Stimulated activated naive CD8-positive, alpha-beta T cell treated with anti-CD3 and anti-CD28 coated beads, Interleukin-15, amount 100 ng/mL, for 72 hours (primary cell): ENCODE measurements around the gene DAB2IP.
"Not testable (repeated sequence)": the region's sequence is repeated elsewhere in the genome, so short reads cannot be mapped to it uniquely, and the experiment has no call there.

Experiments
- ATAC-seq: fragments of 150-1000 bp; cut with Tn5 transposase; 2 replicates; pipeline ENCODE4 v1.10.0; 2021; ENCODE audit warnings: mild to moderate bottlenecking, moderate library complexity
- DNase-seq, 2 donors: peaks; one replicate each; pipeline ENCODE4 v3.0.0; 2021 to 2022
- H3K27ac Mint-ChIP-seq, 2 donors: one replicate each; pipeline ENCODE4 v1.8.0; 2022; ENCODE audit warnings: mild to moderate bottlenecking in 2 of 2, mixed read lengths in 2 of 2, moderate library complexity in 2 of 2
- H3K27me3 Mint-ChIP-seq: one replicate; pipeline ENCODE4 v1.8.0; 2022; ENCODE audit warnings: mixed read lengths
- H3K4me1 Mint-ChIP-seq: one replicate; pipeline ENCODE4 v1.8.0; 2022; ENCODE audit warnings: mild to moderate bottlenecking, mixed read lengths
- H3K4me3 Mint-ChIP-seq, 2 donors: one replicate each; pipeline ENCODE4 v1.8.0; 2022; ENCODE audit warnings: mild to moderate bottlenecking in 2 of 2, mixed read lengths in 2 of 2, moderate library complexity in 1 of 2
- H3K9me3 Mint-ChIP-seq, 2 donors: one replicate each; pipeline ENCODE4 v1.8.0; 2022; ENCODE audit warnings: mixed read lengths in 2 of 2

DAB2IP gene

GRCh38 chr9:121738968-121739367, 87.5 kb downstream of the DAB2IP start:
- no peak for DNase-seq
- Mint-ChIP-seq H3K4me1 (peaks cover 6% of the 10 kb centered on the region), H3K27me3 (peaks cover 40% of the 10 kb centered on the region), H3K27ac (no peak overlapping the region), H3K4me3 (no peak overlapping the region), H3K9me3 (no peaks in the 10 kb centered on the region)
- ATAC-seq = no peak

GRCh38 chr9:121739971-121740370, 88.5 kb downstream of the DAB2IP start:
- ATAC-seq = no peak
- H3K9me3 Mint-ChIP-seq = no peaks in the 10 kb centered on the region
- peaks cover 6% of the 10 kb centered on the region for H3K4me1 Mint-ChIP-seq
- no peak for DNase-seq
- no peak overlapping the region for H3K27ac Mint-ChIP-seq
- no peak overlapping the region for H3K4me3 Mint-ChIP-seq
- peaks cover 31% of the 10 kb centered on the region for H3K27me3 Mint-ChIP-seq

DNA sequence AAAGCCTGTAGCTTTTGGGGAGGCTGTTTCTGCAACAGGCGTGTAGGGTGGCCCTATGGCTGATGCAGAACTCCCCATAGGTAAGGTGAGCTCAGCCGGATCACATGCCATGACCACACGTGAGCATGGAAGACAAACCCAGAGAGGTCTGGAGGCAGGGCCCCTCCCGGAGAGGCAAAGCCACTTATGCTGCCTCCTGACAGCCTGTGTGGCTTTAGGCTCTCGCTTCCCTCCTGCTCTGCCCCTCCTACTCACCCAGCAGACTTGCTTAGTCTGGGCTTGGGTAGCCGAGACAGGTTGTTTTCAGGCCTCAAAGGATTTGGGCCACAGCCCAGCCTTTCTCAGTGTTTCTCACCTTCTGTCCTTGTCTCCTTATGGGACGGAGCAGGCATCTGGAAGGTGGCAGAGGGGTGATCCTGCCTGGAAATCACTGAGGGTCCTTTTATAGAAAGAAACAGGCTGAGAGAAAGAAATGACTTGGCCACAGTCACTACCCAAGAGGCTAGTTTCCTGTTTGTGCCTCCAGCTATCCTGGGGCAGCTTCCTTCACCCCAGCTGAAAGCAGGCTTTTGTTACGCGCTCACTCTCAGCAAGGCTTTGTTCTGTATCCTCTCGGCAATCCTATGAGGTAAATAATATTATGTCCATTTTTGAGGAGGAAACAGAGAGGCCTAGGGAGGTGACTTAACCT, 89.9 kb downstream of the DAB2IP start:
- Mint-ChIP-seq H3K4me3 (no peak overlapping the region), H3K27me3 (peaks cover 17% of the 10 kb centered on the region), H3K27ac (no peak overlapping the region), H3K4me1 (peaks cover 6% of the 10 kb centered on the region), H3K9me3 (no peaks in the 10 kb centered on the region)
- ATAC-seq (no peak), DNase-seq (no peak)

DNA sequence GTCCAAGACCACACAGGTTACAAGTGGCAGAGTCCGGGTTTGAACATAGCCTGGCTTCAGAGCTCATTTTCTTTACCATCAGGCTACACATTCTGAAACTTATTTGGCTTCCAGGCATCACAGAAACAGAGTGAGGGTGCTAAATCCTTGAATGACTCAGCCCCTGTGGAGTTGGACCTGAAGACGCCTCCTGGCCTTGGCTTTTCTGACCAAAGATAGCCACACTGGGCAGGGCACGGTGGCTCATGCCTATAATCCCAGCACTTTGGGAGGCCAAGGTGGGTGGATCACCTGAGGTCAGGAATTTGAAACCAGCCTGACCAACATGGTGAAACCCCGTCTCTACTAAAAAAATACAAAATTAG, 90.5 kb downstream of the DAB2IP start:
- not testable (repeated sequence) for H3K4me1 Mint-ChIP-seq, H3K9me3 Mint-ChIP-seq, H3K4me3 Mint-ChIP-seq, H3K27ac Mint-ChIP-seq, ATAC-seq, DNase-seq
- peaks cover 12% of the 10 kb centered on the region for H3K27me3 Mint-ChIP-seq

GRCh38 chr9:121742923-121743322, 91.5 kb downstream of the DAB2IP start:
- ATAC-seq = no peak
- DNase-seq = no peak
- no peak overlapping the region for H3K4me3 Mint-ChIP-seq
- peaks cover 6% of the 10 kb centered on the region for H3K4me1 Mint-ChIP-seq
- no peaks in the 10 kb centered on the region for H3K9me3 Mint-ChIP-seq
- peaks cover 9% of the 10 kb centered on the region for H3K27me3 Mint-ChIP-seq
- no peak overlapping the region for H3K27ac Mint-ChIP-seq

- ATAC-seq (no peak), DNase-seq (no peak)
- Mint-ChIP-seq H3K9me3 (no peaks in the 10 kb centered on the region), H3K4me1 (peaks cover 12% of the 10 kb centered on the region), H3K4me3 (no peak overlapping the region), H3K27me3 (peaks cover 9% of the 10 kb centered on the region), H3K27ac (no peak overlapping the region)
These were observed 92.1 kb downstream of the DAB2IP start for GRCh38 chr9:121743441-121744001.

DNA sequence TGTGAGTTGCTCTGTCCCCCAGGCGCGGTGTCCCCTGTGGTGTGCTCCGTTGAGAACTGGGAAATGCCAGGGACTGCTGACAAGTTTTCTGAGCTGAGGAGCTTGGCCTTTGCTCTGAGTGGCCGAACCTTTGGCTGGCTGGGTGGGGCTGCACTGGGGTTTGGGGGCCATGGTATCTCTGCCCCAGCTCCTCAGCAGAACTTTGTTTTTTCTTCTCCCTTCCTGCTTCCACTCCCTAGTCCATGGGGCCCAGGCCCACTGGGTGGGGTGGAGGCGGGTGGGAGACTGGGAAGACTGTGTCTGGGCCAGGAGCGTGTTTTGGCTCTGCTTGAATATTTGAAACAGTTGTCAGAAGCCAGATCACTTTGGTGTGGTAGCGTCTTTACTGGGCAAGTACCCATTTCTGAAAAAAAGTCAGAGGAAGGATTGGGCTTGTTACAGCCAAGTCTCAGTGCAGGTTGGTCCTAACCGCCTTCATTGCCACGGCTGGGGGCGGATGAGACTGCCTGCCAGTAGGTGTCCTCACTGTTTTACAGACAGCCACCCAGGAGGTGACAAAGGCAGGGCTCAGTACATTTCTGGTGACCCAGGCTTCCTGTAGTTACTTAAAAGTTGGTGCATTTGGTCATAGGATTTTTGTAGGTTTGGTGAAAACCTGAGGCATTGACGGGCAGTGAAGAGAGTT, 92.7 kb downstream of the DAB2IP start:
- Mint-ChIP-seq H3K4me3 (no peak overlapping the region), H3K27ac (no peak overlapping the region), H3K9me3 (no peaks in the 10 kb centered on the region), H3K27me3 (peaks cover 2% of the 10 kb centered on the region), H3K4me1 (peaks cover 18% of the 10 kb centered on the region)
- DNase-seq (peak; percentile 25 to 53), ATAC-seq (peak; percentile 75)

- H3K4me1 Mint-ChIP-seq = peaks cover 18% of the 10 kb centered on the region
- H3K27me3 Mint-ChIP-seq = no peaks in the 10 kb centered on the region
- DNase-seq (no peak), ATAC-seq (no peak)
- no peak overlapping the region for H3K27ac Mint-ChIP-seq
- no peaks in the 10 kb centered on the region for H3K9me3 Mint-ChIP-seq
- H3K4me3 Mint-ChIP-seq = no peak overlapping the region
These were observed 93.4 kb downstream of the DAB2IP start for GRCh38 chr9:121744687-121745395.

- DNase-seq (no peak), ATAC-seq (no peak)
- Mint-ChIP-seq H3K4me3 (no peak overlapping the region), H3K4me1 (peaks cover 18% of the 10 kb centered on the region), H3K27ac (no peak overlapping the region), H3K27me3 (no peaks in the 10 kb centered on the region), H3K9me3 (no peaks in the 10 kb centered on the region)
These were observed 93.9 kb downstream of the DAB2IP start for GRCh38 chr9:121745396-121745695.

DNA sequence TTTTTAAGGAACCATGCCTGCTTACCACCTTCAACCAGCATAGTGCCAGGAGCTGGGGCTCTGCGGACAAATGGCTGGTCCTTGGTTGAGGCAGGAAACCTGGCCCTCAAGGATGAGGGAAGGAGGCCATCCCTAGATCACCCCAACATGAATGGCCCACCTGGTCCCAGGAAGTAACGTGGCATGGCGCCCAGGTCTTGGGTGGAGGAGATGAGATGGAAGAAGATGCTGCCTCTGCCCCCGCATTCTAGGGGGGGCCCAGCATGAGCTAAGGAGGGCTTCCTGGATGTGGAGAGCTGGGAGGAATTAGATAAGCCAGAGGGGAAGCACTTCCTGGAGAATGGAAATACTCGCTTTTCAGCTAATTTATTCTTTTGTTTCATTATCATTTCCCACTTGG, 95.0 kb downstream of the DAB2IP start:
- Mint-ChIP-seq H3K27me3 (no peaks in the 10 kb centered on the region), H3K4me3 (no peak overlapping the region), H3K9me3 (no peaks in the 10 kb centered on the region), H3K27ac (peak overlapping the region in 1 of 2 donors; percentile 38), H3K4me1 (peaks cover 18% of the 10 kb centered on the region)
- no peak for DNase-seq
- ATAC-seq = no peak

- H3K27ac Mint-ChIP-seq = peak overlapping the region in 1 of 2 donors; percentile 77
- no peak for DNase-seq
- ATAC-seq = no peak
- no peaks in the 10 kb centered on the region for H3K27me3 Mint-ChIP-seq
- no peaks in the 10 kb centered on the region for H3K9me3 Mint-ChIP-seq
- H3K4me3 Mint-ChIP-seq = no peak overlapping the region
- H3K4me1 Mint-ChIP-seq = peaks cover 18% of the 10 kb centered on the region
These were observed 95.4 kb downstream of the DAB2IP start for GRCh38 chr9:121746866-121747265.

GRCh38 chr9:121748074-121748473, 96.6 kb downstream of the DAB2IP start:
- peak; percentile 75 for ATAC-seq

GRCh38 chr9:121748727-121749423, 97.4 kb downstream of the DAB2IP start:
- no peak overlapping the region for H3K4me3 Mint-ChIP-seq
- DNase-seq = no peak
- H3K27me3 Mint-ChIP-seq = no peaks in the 10 kb centered on the region
- H3K4me1 Mint-ChIP-seq = peaks cover 18% of the 10 kb centered on the region
- peak; percentile 19 for ATAC-seq
- H3K27ac Mint-ChIP-seq = peak overlapping the region; percentile 91 to 96
- H3K9me3 Mint-ChIP-seq = no peaks in the 10 kb centered on the region

More at GRCh38 chr9:121748074-121748473, 96.6 kb downstream of the DAB2IP start:
- peak overlapping the region; percentile 91 to 96 for H3K27ac Mint-ChIP-seq
- DNase-seq = peak; percentile 17 to 48
- H3K9me3 Mint-ChIP-seq = no peaks in the 10 kb centered on the region
- no peaks in the 10 kb centered on the region for H3K27me3 Mint-ChIP-seq
- peaks cover 18% of the 10 kb centered on the region for H3K4me1 Mint-ChIP-seq
- H3K4me3 Mint-ChIP-seq = peak overlapping the region; percentile 27 to 68

- no peaks in the 10 kb centered on the region for H3K27me3 Mint-ChIP-seq
- H3K9me3 Mint-ChIP-seq = no peaks in the 10 kb centered on the region
These were observed 98.2 kb downstream of the DAB2IP start for GRCh38 chr9:121749614-121750013.

GRCh38 chr9:121750259-121750714, 98.9 kb downstream of the DAB2IP start:
- Mint-ChIP-seq H3K27ac (no peak overlapping the region), H3K4me1 (peaks cover 18% of the 10 kb centered on the region), H3K4me3 (no peak overlapping the region), H3K9me3 (no peaks in the 10 kb centered on the region), H3K27me3 (no peaks in the 10 kb centered on the region)
- ATAC-seq (no peak), DNase-seq (no peak)

More at GRCh38 chr9:121749614-121750013, 98.2 kb downstream of the DAB2IP start:
- ATAC-seq = no peak
- H3K27ac Mint-ChIP-seq = peak overlapping the region in 1 of 2 donors; percentile 81
- H3K4me1 Mint-ChIP-seq = peaks cover 18% of the 10 kb centered on the region
- DNase-seq = no peak
- no peak overlapping the region for H3K4me3 Mint-ChIP-seq
